GM12891 (cell line): ENCODE data around the gene SYNM.

ENCODE experiments used
- PAX5 ChIP-seq: IDR thresholded peaks from 2 replicates; pipeline ENCODE4 v1.6.1; 2011; ENCODE audit warnings: low read length, moderate library complexity, mild to moderate bottlenecking; ENCODE audit not compliant: insufficient read depth, severe bottlenecking
- POLR2A ChIP-seq: IDR thresholded peaks from 2 replicates; pipeline ENCODE4 v1.6.1; 2011; ENCODE audit warnings: low read depth, low read length, control low read depth
- POLR2AphosphoS5 ChIP-seq: IDR thresholded peaks from 2 replicates; pipeline ENCODE4 v1.6.1; 2011; ENCODE audit warnings: low read depth, low read length, control low read depth
- POU2F2 ChIP-seq: IDR thresholded peaks from 2 replicates; pipeline ENCODE4 v1.6.1; 2011; ENCODE audit warnings: low read depth, mild to moderate bottlenecking, control low read depth, low read length, moderate library complexity
- SPI1 ChIP-seq: IDR thresholded peaks from 2 replicates; pipeline ENCODE4 v1.6.1; 2011; ENCODE audit warnings: low read depth, low read length, control low read depth
- TAF1 ChIP-seq: IDR thresholded peaks from 2 replicates; pipeline ENCODE4 v1.6.1; 2011; ENCODE audit warnings: low read depth, low read length, control low read depth

DNA sequence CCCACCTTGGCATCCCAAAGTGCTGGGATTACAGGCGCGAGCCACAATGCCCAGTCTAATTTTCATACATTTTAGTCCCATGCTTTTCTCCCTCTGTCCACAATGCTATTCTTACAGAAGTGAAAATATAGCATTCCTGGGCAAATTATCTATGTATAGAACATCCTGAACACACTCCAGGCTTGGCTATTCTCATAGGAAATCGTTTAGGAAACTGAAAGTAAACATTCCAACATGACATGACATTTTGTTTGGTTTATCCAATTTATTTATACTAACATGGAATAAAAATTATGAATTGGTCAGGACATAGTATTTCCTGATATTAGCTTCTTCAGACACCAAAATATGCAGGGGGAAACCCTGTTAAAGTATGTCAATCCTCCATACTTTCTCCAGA lies 52.6 kb downstream of the SYNM start:
- TF ChIP-seq POLR2AphosphoS5 = no peak
- TF ChIP-seq TAF1 = no peak
- TF ChIP-seq POLR2A = no peak
- TF ChIP-seq PAX5 = no peak
- TF ChIP-seq SPI1 = no peak
- TF ChIP-seq POU2F2 = no peak
